CD14-positive monocyte (primary cell): ENCODE results near the gene NATD1. TPM values are rescaled to one million over a fixed set of nuclear protein-coding genes. Genes with fewer than 3 reads are reported as not detected.

Source experiments
- DNase-seq, 3 donors: peaks; one replicate each; pipeline ENCODE4 v3.0.0-alpha.2; 2011 to 2022
- H2AFZ ChIP-seq: 2 replicates; pipeline ENCODE4 v1.6.0; 2012; ENCODE audit warnings: mild to moderate bottlenecking, low read depth, low read length, inconsistent platforms; ENCODE audit not compliant: insufficient read depth, poor library complexity, severe bottlenecking
- H3K27ac ChIP-seq, 2 donors: 1 replicate in 1 of 2; 2 replicates in 1 of 2; pipeline ENCODE4 v1.5.1; 2012 to 2013; ENCODE audit warnings: low read length in 2 of 2, control low read depth in 1 of 2, inconsistent platforms in 1 of 2, low read depth in 1 of 2, mild to moderate bottlenecking in 1 of 2
- H3K27me3 ChIP-seq, 2 donors: one replicate each; pipeline versions ENCODE4 v1.6.0 to v1.6.1; 2011 to 2013; ENCODE audit warnings: low read length in 2 of 2; ENCODE audit not compliant: control insufficient read depth in 2 of 2, insufficient read depth in 2 of 2
- H3K36me3 ChIP-seq, 2 donors: replicated peaks in 1 of 2; 1 replicate in 1 of 2; 2 replicates in 1 of 2; pipeline versions ENCODE4 v1.5.1 to v1.6.1; 2012 to 2013; ENCODE audit warnings: low read length in 2 of 2, control low read depth in 1 of 2, inconsistent platforms in 1 of 2, mild to moderate bottlenecking in 1 of 2; ENCODE audit not compliant: insufficient read depth in 2 of 2, control insufficient read depth in 1 of 2
- H3K4me1 ChIP-seq, 2 donors: 1 replicate in 1 of 2; 2 replicates in 1 of 2; pipeline versions ENCODE4 v1.5.1 to v1.6.1; 2012 to 2013; ENCODE audit warnings: low read length in 2 of 2, control low read depth in 1 of 2, inconsistent platforms in 1 of 2, mild to moderate bottlenecking in 1 of 2, moderate library complexity in 1 of 2; ENCODE audit not compliant: insufficient read depth in 2 of 2, control insufficient read depth in 1 of 2
- H3K4me2 ChIP-seq: replicated peaks from 2 replicates; pipeline ENCODE3; 2012; ENCODE audit warnings: low read length, moderate library complexity, mild to moderate bottlenecking; ENCODE audit not compliant: poor library complexity, severe bottlenecking; ENCODE audit errors: extremely low read depth
- H3K4me3 ChIP-seq, 3 experiments: fragments of 200-600 bp in 1 of 3; sonication (generic) in 1 of 3; replicated peaks in 1 of 3; 1 replicate in 2 of 3; 2 replicates in 1 of 3; pipeline ENCODE4 v1.5.1; 2011 to 2013; ENCODE audit warnings: low read length in 3 of 3, mild to moderate bottlenecking in 3 of 3, control low read depth in 2 of 3, low read depth in 2 of 3, inconsistent platforms in 1 of 3, moderate library complexity in 1 of 3
- H3K79me2 ChIP-seq: 2 replicates; pipeline ENCODE4 v1.6.0; 2012; ENCODE audit warnings: mild to moderate bottlenecking, control low read depth, inconsistent platforms, low read length, moderate library complexity; ENCODE audit not compliant: insufficient read depth
- H3K9ac ChIP-seq: 2 replicates; pipeline ENCODE4 v1.6.0; 2017; ENCODE audit warnings: low read length, mild to moderate bottlenecking; ENCODE audit not compliant: insufficient read depth, poor library complexity, severe bottlenecking
- H3K9me3 ChIP-seq, 2 donors: replicated peaks in 1 of 2; 1 replicate in 1 of 2; 2 replicates in 1 of 2; pipeline versions ENCODE4 v1.5.1 to v1.6.1; 2012 to 2013; ENCODE audit warnings: low read length in 2 of 2, control low read depth in 1 of 2; ENCODE audit not compliant: control insufficient read depth in 1 of 2, insufficient read depth in 1 of 2
- H4K20me1 ChIP-seq: 2 replicates; pipeline ENCODE4 v1.6.0; 2012; ENCODE audit warnings: mild to moderate bottlenecking, low read length, control low read depth, moderate library complexity; ENCODE audit not compliant: insufficient read depth
- H3K27ac Mint-ChIP-seq, 7 donors: one replicate each; pipeline ENCODE4 v1.8.0; 2020; ENCODE audit warnings: mild to moderate bottlenecking in 7 of 7, mixed read lengths in 7 of 7, moderate library complexity in 6 of 7, inconsistent platforms in 2 of 7
- H3K27me3 Mint-ChIP-seq, 3 donors: one replicate each; pipeline ENCODE4 v1.8.0; 2021 to 2022; ENCODE audit warnings: low read depth in 3 of 3, mild to moderate bottlenecking in 3 of 3, mixed read lengths in 3 of 3, moderate library complexity in 3 of 3, inconsistent platforms in 1 of 3
- H3K36me3 Mint-ChIP-seq, 2 donors: one replicate each; pipeline ENCODE4 v1.8.0; 2020; ENCODE audit warnings: mixed read lengths in 2 of 2, inconsistent platforms in 1 of 2, mild to moderate bottlenecking in 1 of 2
- H3K4me1 Mint-ChIP-seq: one replicate; pipeline ENCODE4 v1.8.0; 2020; ENCODE audit warnings: mild to moderate bottlenecking, mixed read lengths
- H3K4me3 Mint-ChIP-seq, 2 donors: one replicate each; pipeline ENCODE4 v1.8.0; 2020; ENCODE audit warnings: mild to moderate bottlenecking in 2 of 2, mixed read lengths in 2 of 2, moderate library complexity in 1 of 2
- H3K9me3 Mint-ChIP-seq, 7 donors: one replicate each; pipeline ENCODE4 v1.8.0; 2020 to 2022; ENCODE audit warnings: mixed read lengths in 7 of 7, mild to moderate bottlenecking in 6 of 7, moderate library complexity in 6 of 7, inconsistent platforms in 2 of 7
- WGBS: methylation state at CpG from one replicate; pipeline ENCODE4 v1.1.5; 2013; ENCODE audit warnings: missing lambda C conversion rate; ENCODE audit not compliant: insufficient coverage; 5-methylcytosine and 5-hydroxymethylcytosine counted together
- intact Hi-C, 2 donors: fragments of 100-400 bp; cut with micrococcal nuclease; formaldehyde crosslinking; loops; one replicate each; pipeline versions ENCODE4 v1.15.0 to v1.15.1; 2023
- polyA plus RNA-seq, 3 donors: library from polyadenylated mRNA; depleted of rRNA in 1 of 3; unstranded in 2 of 3; stranded (reverse) in 1 of 3; fragments of 300-500 nt in 2 of 3; fragments of >200 nt in 1 of 3; fragmentation: Illumina TruSeq in 2 of 3; gene quantifications; 1 replicate in 2 of 3; 2 replicates in 1 of 3; pipeline ENCODE4 v1.2.3, GENCODE V29; 2012 to 2021
- TF ChIP-seq, protein P1 (sequence below): fragments of 200-600 bp; IDR thresholded peaks from one replicate; pipeline ENCODE4 v1.8.0; 2022; ENCODE audit warnings: antibody characterized with exemption, mild to moderate bottlenecking

NATD1 gene
- polyA plus RNA-seq, 3 donors, result 3.0 to 13.6 (median 3.8) TPM

GRCh38 chr17:21252289-21252795 lies 868 bp downstream of the NATD1 start:
- Histone ChIP-seq H3K9ac (peak overlapping the region; percentile 62), H3K4me2 (peak overlapping the region; percentile 94), H3K4me3 (peak overlapping the region; percentile 47 to 82 (median 81)), H3K4me1 (peaks cover 21 to 37% of the 10 kb centered on the region in 2 donors), H3K27me3 (no peaks in the 10 kb centered on the region), H3K27ac (no peak overlapping the region), H3K79me2 (peaks cover 3% of the 10 kb centered on the region), H3K9me3 (no peaks in the 10 kb centered on the region), H3K36me3 (no peaks in the 10 kb centered on the region), H4K20me1 (peaks cover 46% of the 10 kb centered on the region), H2AFZ (peak overlapping the region; percentile 57)
- intact Hi-C loops, result loop anchor here (5.0 to 10.0 kb wide), 2 partner anchors 40 to 128 kb away; partner anchors contain the start of genes TMEM11 (in 2 of the 2) and DHRS7B (in 1 of the 2)
- H3K27ac Mint-ChIP-seq, result peak overlapping the region in 3 of 7 donors; percentile 49 to 70 (median 69)
- H3K4me1 Mint-ChIP-seq, result peaks cover 36% of the 10 kb centered on the region
- H3K4me3 Mint-ChIP-seq, result peak overlapping the region; percentile 82 to 87
- peaks cover 3 to 10% of the 10 kb centered on the region in 2 donors for H3K36me3 Mint-ChIP-seq
- 41% methylated on average over 8 of the region's 12 CpGs for WGBS
- peaks cover 0 to 4% (median 2%) of the 10 kb centered on the region in 7 donors for H3K9me3 Mint-ChIP-seq
- TF ChIP-seq, protein P1, sequence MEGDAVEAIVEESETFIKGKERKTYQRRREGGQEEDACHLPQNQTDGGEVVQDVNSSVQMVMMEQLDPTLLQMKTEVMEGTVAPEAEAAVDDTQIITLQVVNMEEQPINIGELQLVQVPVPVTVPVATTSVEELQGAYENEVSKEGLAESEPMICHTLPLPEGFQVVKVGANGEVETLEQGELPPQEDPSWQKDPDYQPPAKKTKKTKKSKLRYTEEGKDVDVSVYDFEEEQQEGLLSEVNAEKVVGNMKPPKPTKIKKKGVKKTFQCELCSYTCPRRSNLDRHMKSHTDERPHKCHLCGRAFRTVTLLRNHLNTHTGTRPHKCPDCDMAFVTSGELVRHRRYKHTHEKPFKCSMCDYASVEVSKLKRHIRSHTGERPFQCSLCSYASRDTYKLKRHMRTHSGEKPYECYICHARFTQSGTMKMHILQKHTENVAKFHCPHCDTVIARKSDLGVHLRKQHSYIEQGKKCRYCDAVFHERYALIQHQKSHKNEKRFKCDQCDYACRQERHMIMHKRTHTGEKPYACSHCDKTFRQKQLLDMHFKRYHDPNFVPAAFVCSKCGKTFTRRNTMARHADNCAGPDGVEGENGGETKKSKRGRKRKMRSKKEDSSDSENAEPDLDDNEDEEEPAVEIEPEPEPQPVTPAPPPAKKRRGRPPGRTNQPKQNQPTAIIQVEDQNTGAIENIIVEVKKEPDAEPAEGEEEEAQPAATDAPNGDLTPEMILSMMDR, result no peak
- no peak for DNase-seq
- peaks cover 4 to 9% (median 5%) of the 10 kb centered on the region in 3 donors for H3K27me3 Mint-ChIP-seq

DNA sequence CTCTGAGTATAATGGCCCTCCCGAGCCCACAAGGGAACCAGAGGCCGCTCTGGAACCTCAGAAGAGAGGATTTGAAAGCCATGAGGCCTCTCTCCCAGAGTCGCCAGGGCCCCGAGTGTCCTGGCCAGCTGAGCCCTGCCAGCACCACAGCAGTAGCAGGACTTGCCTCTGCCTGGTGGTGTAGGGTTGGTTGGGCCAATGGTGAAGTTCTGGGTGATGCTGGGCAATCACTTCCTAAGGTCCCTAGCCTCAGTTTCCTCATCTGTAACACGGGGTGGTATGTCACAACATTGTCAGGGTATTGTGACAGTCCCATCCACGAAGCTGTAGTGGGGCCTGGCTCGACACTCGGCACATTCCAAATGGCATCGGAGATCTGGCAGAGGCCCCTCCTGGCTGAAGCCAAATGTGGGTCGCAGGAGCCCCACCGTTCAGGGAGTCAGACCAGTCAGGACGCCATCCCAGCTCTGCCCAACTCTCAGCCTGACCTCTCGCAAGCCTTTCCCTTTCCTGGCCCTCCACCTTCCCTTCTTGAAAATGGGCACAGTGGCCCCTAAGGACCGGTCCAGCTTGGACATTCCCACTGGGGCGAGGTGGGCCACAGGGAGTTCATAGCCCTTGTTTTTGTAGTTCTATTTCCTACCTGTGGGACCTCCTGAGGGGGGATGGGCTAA lies 1.7 kb downstream of the NATD1 start:
- Histone ChIP-seq H3K9me3 (no peaks in the 10 kb centered on the region), H3K27ac (no peak overlapping the region), H3K4me3 (peak overlapping the region in 1 of 3 experiments; percentile 81), H3K79me2 (peaks cover 3% of the 10 kb centered on the region), H2AFZ (no peak overlapping the region), H3K9ac (no peak overlapping the region), H3K4me1 (peaks cover 21 to 37% of the 10 kb centered on the region in 2 donors), H3K4me2 (peak overlapping the region; percentile 19), H3K27me3 (no peaks in the 10 kb centered on the region), H3K36me3 (no peaks in the 10 kb centered on the region), H4K20me1 (peaks cover 55% of the 10 kb centered on the region)
- peaks cover 3 to 12% of the 10 kb centered on the region in 2 donors for H3K36me3 Mint-ChIP-seq
- peak overlapping the region; percentile 82 to 87 for H3K4me3 Mint-ChIP-seq
- intact Hi-C loops, result loop anchor here (5.0 to 10.0 kb wide), 2 partner anchors 39 to 127 kb away; partner anchors contain the start of genes TMEM11 (in 2 of the 2) and DHRS7B (in 1 of the 2)
- TF ChIP-seq, protein P1, result no peak
- WGBS, result 78% methylated on average over 11 of the region's 15 CpGs
- peak overlapping the region in 1 of 7 donors; percentile 31 for H3K27ac Mint-ChIP-seq
- H3K27me3 Mint-ChIP-seq, result peaks cover 3 to 9% (median 5%) of the 10 kb centered on the region in 3 donors
- no peak for DNase-seq
- H3K4me1 Mint-ChIP-seq, result peaks cover 36% of the 10 kb centered on the region
- peaks cover 0 to 2% (median 0%) of the 10 kb centered on the region in 7 donors for H3K9me3 Mint-ChIP-seq
